Glomerular endothelial cell (primary cell): ENCODE data around the gene TNFSF13B. TPM values are rescaled to one million over a fixed set of nuclear protein-coding genes. Genes with fewer than 3 reads are reported as not detected.
"Not testable (repeated sequence)": the region's sequence is repeated elsewhere in the genome, so short reads cannot be mapped to it uniquely, and the experiment has no call there.

ENCODE experiments used
- DNase-seq: peaks from one replicate; pipeline ENCODE4 v3.0.0-alpha.2; 2011; ENCODE audit warnings: low read depth, low spot score; ENCODE audit errors: extremely low read depth
- total RNA-seq: library from RNA; depleted of rRNA; stranded (reverse); fragments of >200 nt; gene quantifications from 2 replicates; pipeline ENCODE4 v1.2.3, GENCODE V29; 2015

The TNFSF13B gene
- total RNA-seq, 1 donor from 2014 or later, result 1.2 TPM

- no peak for DNase-seq
Observed at GRCh38 chr13:108278466-108278865, 8.9 kb downstream of the TNFSF13B start.

- DNase-seq, result no peak
Observed at GRCh38 chr13:108281901-108282300, 12.4 kb downstream of the TNFSF13B start.

- DNase-seq, result no peak
Observed at GRCh38 chr13:108283110-108283509, 13.6 kb downstream of the TNFSF13B start.

GRCh38 chr13:108288741-108289140 lies 19.2 kb downstream of the TNFSF13B start:
- no peak for DNase-seq

DNA sequence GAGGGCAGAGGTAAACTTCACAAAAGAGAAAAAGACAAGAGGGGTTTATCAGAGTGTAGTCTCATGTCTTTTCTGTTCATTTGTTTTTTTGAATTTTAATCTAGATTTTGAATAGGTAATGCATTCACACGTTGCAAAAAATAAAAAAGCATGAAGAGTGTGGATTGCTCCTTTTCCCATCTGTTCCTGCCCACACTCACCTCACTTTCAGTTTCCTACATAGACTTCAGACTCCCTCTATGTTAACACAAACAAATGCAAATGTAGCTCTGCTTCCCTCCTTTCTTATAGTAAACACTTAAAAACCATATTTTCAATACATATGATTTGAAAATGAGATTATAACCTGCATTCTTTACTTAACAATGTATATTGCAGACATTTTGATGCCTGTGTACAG lies 20.3 kb downstream of the TNFSF13B start:
- no peak for DNase-seq

DNA sequence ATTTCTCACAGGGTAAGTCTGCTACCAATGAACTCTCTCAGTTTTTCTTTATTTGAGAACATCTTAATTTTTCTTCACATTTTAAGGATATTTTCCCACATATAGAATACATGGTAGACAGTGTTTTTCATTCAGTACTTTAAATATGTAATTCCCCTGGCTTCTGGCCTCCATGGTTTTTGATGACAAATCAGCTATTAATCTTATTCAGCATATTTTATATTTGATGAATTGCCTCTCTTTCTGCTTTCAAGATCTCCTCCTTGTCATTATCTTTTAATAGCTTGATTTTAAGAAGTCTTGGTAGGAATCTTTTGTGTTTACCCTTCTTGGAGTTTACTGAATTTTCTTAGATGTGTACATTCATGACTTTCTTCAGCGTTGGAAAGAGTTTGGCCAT lies 27.6 kb downstream of the TNFSF13B start:
- DNase-seq, result no peak

DNA sequence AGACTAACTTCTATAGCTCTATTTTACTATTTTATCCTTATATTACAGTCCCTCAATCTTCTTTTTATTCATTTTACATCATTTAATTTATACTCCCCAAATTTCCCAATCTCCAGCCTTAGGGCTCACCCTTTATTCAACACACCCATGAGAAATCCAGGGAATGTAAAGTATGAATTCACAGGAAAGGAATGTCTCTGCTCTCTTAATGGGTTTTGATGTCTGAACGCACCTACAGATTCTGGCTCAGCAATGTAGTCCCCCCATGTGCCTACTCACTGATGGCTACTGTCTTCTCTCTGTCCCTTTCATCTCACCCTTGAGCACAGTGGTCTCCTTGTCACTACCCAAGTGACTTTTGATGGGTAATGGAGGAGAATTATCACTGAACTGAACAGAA lies 32.8 kb downstream of the TNFSF13B start:
- DNase-seq, result no peak

GRCh38 chr13:108304170-108305016 lies 34.9 kb downstream of the TNFSF13B start:
- DNase-seq, result no peak

GRCh38 chr13:108305655-108306054 lies 36.1 kb downstream of the TNFSF13B start:
- DNase-seq, result no peak

- DNase-seq, result no peak
Observed at GRCh38 chr13:108306860-108307259, 37.3 kb downstream of the TNFSF13B start.

DNA sequence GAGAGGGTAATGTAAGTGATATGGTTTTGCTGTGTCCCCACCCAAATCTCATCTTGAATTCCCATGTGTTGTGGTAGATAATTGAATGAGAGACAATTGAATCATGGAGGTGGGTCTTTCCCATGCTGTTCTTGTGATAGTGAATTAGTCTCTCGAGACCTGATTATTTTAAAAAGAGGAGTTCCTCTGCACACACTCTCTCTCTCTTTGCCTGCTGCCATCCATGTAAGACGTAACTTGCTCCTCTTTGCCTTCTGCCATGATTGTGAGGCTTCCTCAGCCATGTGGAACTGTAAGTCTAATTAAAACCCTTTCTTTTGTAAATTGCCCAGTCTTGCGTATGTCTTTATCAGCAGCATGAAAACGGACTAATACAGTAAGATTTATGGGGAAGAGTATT lies 42.1 kb downstream of the TNFSF13B start:
- not testable (repeated sequence) for DNase-seq

- DNase-seq, result no peak
Observed at GRCh38 chr13:108313382-108313781, 43.9 kb downstream of the TNFSF13B start.

DNA sequence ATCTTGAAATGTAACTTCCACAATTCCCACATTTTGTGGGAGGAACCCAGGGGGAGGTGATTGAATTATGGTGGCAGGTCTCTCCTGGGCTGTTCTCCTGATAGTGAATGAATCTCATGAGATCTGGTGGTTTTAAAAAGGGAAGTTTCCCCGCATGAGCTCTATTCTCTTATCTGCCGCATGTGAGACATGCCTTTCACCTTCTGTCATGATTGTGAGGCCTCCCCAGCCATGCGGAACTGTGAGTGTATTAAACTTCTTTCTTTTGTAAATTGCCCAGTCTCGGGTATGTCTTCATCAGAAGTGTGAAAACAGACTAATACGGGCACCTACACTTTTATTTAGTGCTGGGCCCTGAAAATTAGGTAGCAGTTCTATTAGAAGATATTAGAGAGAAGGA lies 45.8 kb downstream of the TNFSF13B start:
- DNase-seq, result no peak

DNA sequence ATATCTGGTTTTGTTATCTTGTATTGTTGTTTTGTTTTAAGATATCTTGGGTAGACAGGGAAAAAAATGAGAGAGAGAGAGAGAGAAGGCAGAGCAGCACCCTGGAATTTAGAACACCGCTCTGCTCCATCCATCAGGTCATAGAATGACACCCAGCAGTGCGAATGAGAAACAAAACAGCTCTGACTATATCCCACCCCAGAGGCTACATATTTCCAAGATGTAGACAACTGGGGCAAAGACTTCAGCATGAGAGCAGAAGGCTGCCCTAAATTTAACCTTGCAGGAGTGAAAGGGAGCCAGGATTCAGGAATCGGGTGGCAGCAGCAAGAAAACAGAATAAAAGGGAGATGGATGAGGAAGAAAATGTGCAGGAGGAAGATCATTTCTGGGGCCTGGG lies 46.5 kb downstream of the TNFSF13B start:
- no peak for DNase-seq

GRCh38 chr13:108316413-108316812 lies 46.9 kb downstream of the TNFSF13B start:
- no peak for DNase-seq

DNA sequence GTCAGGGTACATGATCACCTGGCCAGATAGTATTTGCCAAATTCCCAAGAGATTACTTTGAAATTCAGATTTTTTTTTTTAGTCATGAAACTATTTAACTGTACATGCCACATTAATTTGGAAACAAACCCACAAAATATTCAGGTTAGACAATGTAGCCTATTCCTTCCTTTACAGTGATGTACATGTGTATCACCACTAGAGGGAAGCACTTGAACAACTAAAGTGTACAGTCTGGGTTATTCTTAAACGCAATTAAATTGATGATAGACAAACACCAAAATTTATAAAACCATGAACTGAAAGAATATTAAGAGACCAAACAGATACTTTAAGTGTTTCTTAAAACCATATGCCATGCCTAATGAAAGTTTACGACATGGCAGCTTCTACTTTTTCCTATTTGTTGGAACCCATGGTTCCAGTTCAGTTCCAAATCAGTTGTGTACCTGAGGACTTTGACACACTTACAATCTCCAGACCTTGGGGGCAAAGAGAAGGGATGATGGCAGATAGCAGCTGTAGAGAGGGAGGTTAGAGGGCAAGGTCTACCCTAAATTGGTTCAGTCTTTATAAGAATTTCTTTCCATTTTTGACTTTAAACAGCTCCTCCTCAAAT lies 52.8 kb downstream of the TNFSF13B start:
- DNase-seq, result peak; percentile 27

- no peak for DNase-seq
Observed at GRCh38 chr13:108323031-108323430, 53.5 kb downstream of the TNFSF13B start.

DNA sequence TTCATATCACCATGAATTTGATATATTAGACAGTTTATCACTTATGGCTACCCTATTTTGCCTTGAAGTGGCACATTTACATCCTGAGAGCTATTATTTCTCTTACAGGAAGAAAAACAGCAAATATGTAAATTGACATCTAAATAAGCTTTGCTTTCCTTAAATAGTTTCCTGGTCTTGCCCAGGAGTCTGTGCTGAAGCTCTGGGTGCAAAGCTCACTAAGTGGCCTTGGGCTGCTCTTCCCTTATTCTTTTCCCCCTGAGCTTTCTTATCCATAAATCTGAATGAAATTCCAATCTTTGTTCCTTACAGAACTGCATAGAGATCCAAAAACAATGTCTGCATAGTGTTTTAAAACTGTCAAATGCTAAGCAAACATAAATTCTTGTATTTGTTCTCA lies 56.3 kb downstream of the TNFSF13B start:
- no peak for DNase-seq

DNA sequence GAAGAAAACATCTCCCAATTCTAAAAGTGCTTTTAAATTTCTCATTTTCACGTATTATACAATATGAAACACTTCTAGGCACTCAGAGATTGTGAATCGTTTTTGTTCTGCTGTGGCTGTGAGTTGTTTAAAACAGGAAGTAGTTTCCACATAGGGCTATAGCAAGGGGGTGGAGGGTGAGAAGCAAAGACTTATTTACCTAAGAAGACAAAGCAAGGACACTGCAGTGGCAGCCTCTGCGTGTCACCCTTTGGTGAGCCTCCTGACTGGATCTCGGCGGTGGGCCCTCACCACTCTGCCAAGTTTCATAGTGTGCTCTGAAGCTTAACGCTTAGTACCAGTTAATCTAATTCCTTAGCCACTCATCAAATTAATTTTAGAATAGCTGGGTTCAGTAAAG lies 56.8 kb downstream of the TNFSF13B start:
- DNase-seq, result no peak

- no peak for DNase-seq
Observed at GRCh38 chr13:108328848-108329247, 59.3 kb downstream of the TNFSF13B start.

DNA sequence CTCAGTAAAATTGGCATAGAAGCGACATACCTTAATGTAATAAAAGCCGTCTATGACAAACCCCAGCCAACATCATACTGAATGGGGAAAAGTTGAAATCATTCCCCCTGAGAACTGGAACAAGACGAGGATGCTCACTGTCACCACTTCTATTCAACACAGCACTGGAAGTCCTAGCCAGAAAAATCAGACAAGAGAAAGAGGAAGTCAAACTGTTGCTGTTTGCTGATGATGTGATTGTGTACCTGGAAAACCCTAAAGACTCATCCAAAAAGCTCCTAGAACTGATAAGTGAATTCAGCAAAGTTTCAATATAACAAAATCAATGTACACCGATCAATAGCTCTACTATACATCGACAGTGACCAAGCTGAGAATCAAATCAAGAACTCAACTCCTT lies 63.3 kb downstream of the TNFSF13B start:
- DNase-seq, result no peak
